Measurements from ENCODE around the gene LCE1F.

Gene LCE1F

GRCh38 chr1:152776361-152776760, 1.4 kb downstream of the LCE1F start:
- no peak for DNase-seq (ENCODE audit: low read depth, low spot score)

- DNase-seq (ENCODE audit: low read depth, low spot score) = no peak
These were observed 2.7 kb downstream of the LCE1F start for GRCh38 chr1:152777510-152778137.

DNA sequence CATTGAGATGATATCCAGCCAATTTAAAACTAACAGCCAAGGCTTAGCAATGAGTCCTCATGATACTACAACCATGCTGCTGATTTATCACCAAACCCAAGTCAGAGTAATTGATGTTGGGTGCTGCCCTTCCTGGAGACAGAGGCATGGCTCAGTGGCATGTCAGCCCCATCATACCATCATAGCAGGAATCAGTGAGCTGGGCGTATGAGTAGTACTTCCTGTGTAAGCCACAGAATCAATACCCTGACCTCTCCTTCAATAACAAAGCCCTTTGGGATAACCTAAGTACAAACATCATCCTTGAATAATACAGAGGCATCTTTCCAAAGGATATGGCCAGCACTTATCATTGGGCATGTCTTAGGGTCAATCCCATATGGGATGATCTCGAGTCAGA, 8.2 kb downstream of the LCE1F start:
- no peak for DNase-seq (ENCODE audit: low read depth, low spot score)

GRCh38 chr1:152786077-152786476, 11.1 kb downstream of the LCE1F start, which contains the start of gene LCE1E:
Gene LCE1E (plus strand): TSS chr1:152786257. CDS start chr1:152787300, 1,043 bp downstream.
- DNase-seq (ENCODE audit: low read depth, low spot score) = no peak

DNA sequence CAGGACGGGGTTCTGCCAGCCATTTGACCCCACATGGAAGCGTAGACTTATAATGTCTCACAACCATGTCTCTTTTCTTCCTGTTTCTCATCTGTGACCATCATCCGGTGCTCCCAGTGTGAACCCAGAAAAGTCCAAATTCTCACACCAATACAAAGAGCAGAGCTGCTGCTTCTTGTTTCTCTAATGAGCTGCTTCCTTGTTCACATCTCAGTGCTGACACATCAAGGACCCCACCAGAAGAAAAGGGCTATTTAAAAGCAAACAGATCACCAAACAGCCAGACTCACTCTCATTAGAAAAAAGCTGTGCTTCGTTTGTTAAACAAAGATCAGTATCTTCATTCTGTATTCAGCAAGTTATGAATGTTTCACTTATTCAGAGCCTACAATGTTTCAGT, 20.7 kb downstream of the LCE1F start:
- no peak for DNase-seq (ENCODE audit: low read depth, low spot score)

- no peak for DNase-seq (ENCODE audit: low read depth, low spot score)
These were observed 21.5 kb downstream of the LCE1F start, which contains the start of gene LCE1D for GRCh38 chr1:152796421-152796820. Gene LCE1D (plus strand): TSS chr1:152796721. CDS start chr1:152797795, 1,074 bp downstream.

GRCh38 chr1:152801333-152801732, 26.4 kb downstream of the LCE1F start:
- no peak for DNase-seq (ENCODE audit: low read depth, low spot score)

DNA sequence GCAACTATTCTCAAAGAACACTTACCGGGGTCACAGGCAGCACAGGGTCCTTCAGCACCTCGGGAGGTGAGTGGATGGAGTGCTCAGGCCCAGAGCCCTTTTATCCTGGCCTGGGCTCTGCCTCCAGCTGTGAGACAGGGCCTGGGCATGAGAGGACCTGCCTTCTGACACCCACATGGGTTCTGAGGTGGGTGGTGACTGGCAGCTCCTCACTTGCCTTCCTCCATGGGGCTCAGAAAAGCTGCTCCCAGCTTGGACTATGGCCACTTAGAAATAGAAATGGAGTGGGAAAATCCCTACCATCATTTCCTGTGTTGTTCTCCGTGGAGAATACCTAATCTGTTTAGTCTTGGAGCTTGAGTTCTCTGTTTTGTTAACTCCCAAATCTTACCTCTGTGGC, 31.6 kb downstream of the LCE1F start, which contains the start of gene LCE1C:
TSS of gene LCE1C (minus strand) at position 76 of the 400 bp plus-strand sequence. CDS start 1,173 bp downstream, outside the sequence.
- DNase-seq (ENCODE audit: low read depth, low spot score) = no peak

DNA sequence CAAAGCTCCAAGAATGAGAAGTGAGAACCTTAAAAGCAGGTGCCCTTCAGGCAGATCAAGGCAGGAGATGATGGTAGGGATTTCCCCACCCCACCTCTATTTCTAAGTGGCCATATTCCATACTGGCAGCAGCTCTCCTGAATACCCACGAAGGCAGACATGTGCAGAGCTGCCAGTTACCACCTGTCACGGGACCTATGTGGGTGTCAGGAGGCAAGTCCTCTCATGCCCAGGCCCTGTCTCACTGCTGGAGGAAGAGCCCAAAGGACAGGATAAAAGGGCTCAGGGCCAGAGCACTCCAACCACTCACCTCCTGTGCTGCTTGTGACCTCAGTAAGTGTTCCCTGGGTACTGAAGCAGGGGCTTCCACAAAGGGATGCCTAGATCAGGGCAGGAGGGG, 36.1 kb downstream of the LCE1F start:
- DNase-seq (ENCODE audit: low read depth, low spot score) = no peak

DNA sequence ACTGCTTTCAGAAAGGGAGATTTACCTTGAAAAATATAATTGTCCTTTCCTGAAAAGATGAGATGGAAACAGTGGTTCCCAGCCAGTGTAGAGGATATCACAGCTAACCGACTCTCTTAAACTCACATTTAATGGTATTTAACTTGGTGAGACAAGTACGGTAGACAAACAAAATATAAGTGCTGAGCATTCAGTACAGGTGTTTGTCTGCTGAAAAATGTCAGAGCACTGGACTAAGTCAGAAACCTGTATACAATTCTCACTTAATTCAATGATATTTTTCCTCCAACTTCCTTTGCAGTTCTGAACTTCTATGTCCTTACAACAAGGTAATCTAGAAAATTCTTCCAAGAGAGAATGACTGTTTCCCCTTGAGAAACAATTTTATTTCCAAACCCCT, 36.7 kb downstream of the LCE1F start, which contains the start of gene LCE1B:
TSS of gene LCE1B (plus strand) at position 301 of the 400 bp plus-strand sequence. CDS start 476 bp downstream, outside the sequence.
- DNase-seq (ENCODE audit: low read depth, low spot score) = no peak

DNA sequence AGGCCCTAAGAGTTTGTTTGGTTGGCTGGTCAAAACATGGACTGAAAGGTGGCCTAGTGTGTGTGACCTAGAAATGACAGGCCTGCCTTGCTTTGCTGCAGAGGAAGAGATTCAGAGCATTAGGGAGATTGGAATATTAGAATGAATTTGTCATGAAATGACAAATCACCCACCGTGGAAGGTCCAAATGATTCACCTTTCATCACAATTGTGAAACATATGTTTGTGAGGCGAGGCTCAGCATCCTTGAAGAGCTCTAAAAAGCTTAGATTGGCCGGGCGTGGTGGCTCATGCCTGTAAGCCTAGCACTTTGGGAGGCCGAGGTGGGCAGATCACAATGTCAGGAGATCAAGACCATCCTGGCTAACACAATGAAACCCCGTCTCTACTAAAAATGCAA, 42.4 kb downstream of the LCE1F start:
- no peak for DNase-seq (ENCODE audit: low read depth, low spot score)

DNA sequence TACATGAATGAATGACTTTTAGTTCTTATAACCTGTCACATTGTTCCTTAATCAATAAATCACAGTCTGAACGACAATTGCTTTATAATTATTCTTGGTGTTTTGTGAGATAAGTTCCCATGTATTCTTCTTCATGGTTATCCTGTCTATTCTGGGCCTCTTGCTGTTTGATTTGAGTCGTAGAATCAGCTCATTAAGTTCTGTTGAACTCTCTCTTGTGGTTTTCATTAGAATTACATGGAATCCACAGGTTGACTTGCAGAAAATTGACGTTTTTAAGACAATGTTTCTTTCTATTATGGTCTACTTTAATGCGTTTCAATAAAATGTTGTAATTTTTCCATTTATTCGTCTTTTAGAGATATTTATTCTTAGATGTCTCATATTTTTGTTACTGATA, 48.4 kb downstream of the LCE1F start:
- no peak for DNase-seq (ENCODE audit: low read depth, low spot score)

DNA sequence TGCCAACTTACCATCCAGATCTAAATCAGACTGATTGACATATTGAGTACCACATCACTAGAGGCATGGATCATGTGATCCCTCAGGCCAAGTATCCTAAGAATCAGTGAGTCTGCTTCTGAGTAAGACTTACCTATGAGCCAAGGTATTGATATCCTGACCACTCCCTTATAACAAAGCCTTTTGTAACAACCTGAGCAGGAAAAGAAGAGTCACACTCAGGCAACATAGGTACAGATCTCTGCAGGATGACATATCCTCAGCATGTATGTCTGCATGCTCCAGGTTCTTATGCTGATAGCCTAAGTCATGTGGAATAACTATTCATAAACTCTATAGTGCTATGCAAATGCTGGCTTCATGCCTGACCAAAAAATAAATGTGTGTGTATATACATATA, 50.0 kb downstream of the LCE1F start:
- no peak for DNase-seq (ENCODE audit: low read depth, low spot score)

All from activated naive CD8-positive, alpha-beta T cell treated with anti-CD3 and anti-CD28 coated beads, Interleukin-2, amount 50 U/mL, for 16 hours (primary cell).